SK-N-SH (cell line): ENCODE data around the gene FHOD3. TPM values are rescaled to one million over a fixed set of nuclear protein-coding genes. Genes with fewer than 3 reads are reported as not detected.

Source experiments
- CTCF ChIA-PET: fragments of 300-600, 350-600 bp; formaldehyde crosslinking; extraction: SDS; loops from one replicate; lab custom pipeline; 2021; lab: Yijun Ruan, JAX
- POLR2A ChIA-PET: fragments of 350-600 bp; sonication (Branson Sonifier 250); formaldehyde crosslinking; extraction: SDS; loops from one replicate; lab custom pipeline; 2020; ENCODE audit warnings: antibody characterized with exemption, inconsistent platforms; lab: Yijun Ruan, JAX
- DNase-seq: peaks from one replicate; pipeline ENCODE4 v3.0.0; 2012
- H2AFZ ChIP-seq: fragments of 200-600 bp; sonication (generic); 2 replicates; pipeline ENCODE4 v1.8.1; 2016; ENCODE audit warnings: antibody characterized with exemption, mild to moderate bottlenecking, low read depth
- H3F3A ChIP-seq: fragments of 200-600 bp; sonication (generic); replicated peaks from 2 replicates; pipeline ENCODE3; 2016; ENCODE audit warnings: antibody characterized with exemption, mild to moderate bottlenecking; ENCODE audit not compliant: insufficient read depth
- H3K27ac ChIP-seq, 2 experiments: fragments of 200-500 bp in 1 of 2; fragments of 200-600 bp in 1 of 2; sonication (Bioruptor generic) in 1 of 2; sonication (generic), shearing (Covaris generic) in 1 of 2; 2 replicates each; pipeline versions ENCODE4 v1.5.1 to v1.6.1; 2014 to 2016; ENCODE audit warnings: low read depth in 2 of 2, inconsistent platforms in 1 of 2, low read length in 1 of 2, mild to moderate bottlenecking in 1 of 2, mixed read lengths in 1 of 2
- H3K27me3 ChIP-seq: fragments of 200-600 bp; sonication (generic), shearing (Covaris generic); 2 replicates; pipeline ENCODE4 v1.6.1; 2016; ENCODE audit warnings: mixed run types; ENCODE audit not compliant: insufficient read depth
- H3K36me3 ChIP-seq, 2 experiments: fragments of 200-500 bp in 1 of 2; fragments of 200-600 bp in 1 of 2; sonication (Bioruptor generic) in 1 of 2; sonication (generic) in 1 of 2; replicated peaks in 1 of 2; 2 replicates each; pipeline versions ENCODE3 to v1.5.1; 2014 to 2016; ENCODE audit warnings: low read length in 1 of 2, mild to moderate bottlenecking in 1 of 2; ENCODE audit not compliant: insufficient read depth in 2 of 2, control insufficient read depth in 1 of 2
- H3K4me1 ChIP-seq, 2 experiments: fragments of 200-500 bp in 1 of 2; fragments of 200-600 bp in 1 of 2; sonication (Bioruptor generic) in 1 of 2; sonication (generic), shearing (Covaris generic) in 1 of 2; 2 replicates each; pipeline versions ENCODE4 v1.5.1 to v1.6.1; 2014 to 2016; ENCODE audit warnings: low read depth in 1 of 2, low read length in 1 of 2, mixed run types in 1 of 2; ENCODE audit not compliant: insufficient read depth in 2 of 2, control insufficient read depth in 1 of 2
- H3K4me2 ChIP-seq: fragments of 200-600 bp; sonication (generic), shearing (Covaris generic); 2 replicates; pipeline ENCODE4 v1.6.1; 2017; ENCODE audit warnings: mixed run types
- H3K4me3 ChIP-seq, 2 experiments: fragments of 200-500 bp in 1 of 2; fragments of 200-600 bp in 1 of 2; sonication (Bioruptor generic) in 1 of 2; sonication (generic), shearing (Covaris generic) in 1 of 2; 2 replicates each; pipeline versions ENCODE4 v1.5.1 to v1.8.1; 2014 to 2016; ENCODE audit warnings: low read depth in 2 of 2, inconsistent platforms in 1 of 2, low read length in 1 of 2, mild to moderate bottlenecking in 1 of 2, mixed read lengths in 1 of 2, moderate library complexity in 1 of 2
- H3K79me2 ChIP-seq: fragments of 200-600 bp; sonication (generic); 2 replicates; pipeline ENCODE4 v1.8.1; 2017; ENCODE audit warnings: mild to moderate bottlenecking; ENCODE audit not compliant: insufficient read depth
- H3K9ac ChIP-seq: fragments of 200-600 bp; sonication (generic); 2 replicates; pipeline ENCODE4 v1.6.1; 2017; ENCODE audit warnings: mixed run types
- H3K9me2 ChIP-seq: fragments of 200-600 bp; sonication (generic); 2 replicates; pipeline ENCODE4 v1.6.1; 2017; ENCODE audit warnings: mixed run types
- H3K9me3 ChIP-seq: fragments of 200-600 bp; sonication (generic); 2 replicates; pipeline ENCODE4 v1.6.1; 2017; ENCODE audit warnings: mixed run types, mild to moderate bottlenecking, moderate library complexity
- H4K20me1 ChIP-seq: fragments of 200-600 bp; sonication (generic); 2 replicates; pipeline ENCODE4 v1.6.1; 2017; ENCODE audit warnings: mild to moderate bottlenecking, mixed run types; ENCODE audit not compliant: insufficient read depth
- EP300 ChIP-seq, 2 experiments: IDR thresholded peaks; 2 replicates each; pipeline versions ENCODE4 v1.4.0 to v1.6.1; 2012; ENCODE audit warnings: borderline replicate concordance in 1 of 2, low read depth in 1 of 2, low read length in 1 of 2
- EZH2phosphoT487 ChIP-seq: fragments of 200-600 bp; sonication (generic); IDR thresholded peaks from 2 replicates; pipeline ENCODE4 v1.6.1; 2017; ENCODE audit warnings: low read depth, mixed run types, mild to moderate bottlenecking, antibody characterized with exemption, moderate library complexity, borderline replicate concordance
- FOXJ3 ChIP-seq: sonication (generic); formaldehyde crosslinking; IDR thresholded peaks from 2 replicates; pipeline ENCODE4 v1.5.1; 2020; ENCODE audit warnings: mild to moderate bottlenecking, missing genetic modification reagents
- GABPA ChIP-seq: IDR thresholded peaks from 2 replicates; pipeline ENCODE4 v1.4.0; 2012; ENCODE audit warnings: low read depth, mild to moderate bottlenecking
- IRF3 ChIP-seq: fragments of 150-350 bp; IDR thresholded peaks from 2 replicates; pipeline ENCODE4 v1.6.1; 2016; ENCODE audit warnings: mild to moderate bottlenecking, low read depth, low read length
- JUND ChIP-seq: IDR thresholded peaks from 2 replicates; pipeline ENCODE4 v1.4.0; 2012
- MAX ChIP-seq: IDR thresholded peaks from 2 replicates; pipeline ENCODE4 v1.4.0; 2012; ENCODE audit warnings: low read depth
- NFIC ChIP-seq: IDR thresholded peaks from 2 replicates; pipeline ENCODE4 v1.4.0; 2012; ENCODE audit warnings: borderline replicate concordance
- NRF1 ChIP-seq: IDR thresholded peaks from 2 replicates; pipeline ENCODE4 v1.6.1; 2012; ENCODE audit warnings: low read depth, mild to moderate bottlenecking, low read length
- PBX3 ChIP-seq: IDR thresholded peaks from 2 replicates; pipeline ENCODE4; 2012
- RCOR1 ChIP-seq: fragments of 150-350 bp; IDR thresholded peaks from 2 replicates; pipeline ENCODE4 v1.6.1; 2017; ENCODE audit warnings: antibody characterized with exemption, low read length
- SIN3A ChIP-seq: IDR thresholded peaks from 2 replicates; pipeline ENCODE4 v1.6.1; 2012; ENCODE audit warnings: low read depth, mild to moderate bottlenecking, low read length, moderate library complexity, borderline replicate concordance
- TCF12 ChIP-seq: IDR thresholded peaks from 2 replicates; pipeline ENCODE4 v1.4.0; 2012
- USF1 ChIP-seq: IDR thresholded peaks from 2 replicates; pipeline ENCODE4 v1.4.0; 2012; ENCODE audit warnings: low read depth, borderline replicate concordance
- WGBS: methylation state at CpG from one replicate; pipeline ENCODE4 v1.1.6; 2017; ENCODE audit warnings: low lambda C conversion rate; 5-methylcytosine and 5-hydroxymethylcytosine counted together
- polyA plus RNA-seq, 3 experiments: library from polyadenylated mRNA; depleted of rRNA; stranded (reverse); fragments of >200 nt; gene quantifications; 2 replicates each; pipeline ENCODE4 v1.2.3, GENCODE V29; 2012

The FHOD3 gene
- polyA plus RNA-seq, 1 of the 3 experiments (the other 2 are of a cell fraction) = 10.9 TPM

- Histone ChIP-seq H3K27me3 (no peaks in the 10 kb centered on the region), H4K20me1 (no peaks in the 10 kb centered on the region), H3K4me2 (no peak overlapping the region), H3F3A (no peaks in the 10 kb centered on the region), H3K79me2 (no peaks in the 10 kb centered on the region), H3K36me3 (no peaks in the 10 kb centered on the region), H2AFZ (no peak overlapping the region), H3K27ac (no peak overlapping the region), H3K4me3 (no peak overlapping the region), H3K9me2 (no peaks in the 10 kb centered on the region), H3K4me1 (peaks cover 0 to 9% of the 10 kb centered on the region in 2 experiments; a peak in 2 of 4 replicates), H3K9me3 (no peaks in the 10 kb centered on the region), H3K9ac (no peak overlapping the region)
- no peak for DNase-seq
- CTCF ChIA-PET = interaction anchor here (1.0 kb wide), 1 partner anchor 123 kb away, joined by 3 read pairs; no protein-coding TSS in a partner anchor
- POLR2A ChIA-PET = no interaction called here
- 84% methylated on average over 7 of the region's 7 CpGs for WGBS
- TF ChIP-seq JUND (peak; percentile 20; the same call in 1 of the 2 replicates), NFIC (0 out of 2 replicates have a peak, but pooled peaks have one; percentile 21), FOXJ3 (CRISPR knock-in tag) (no peak), RCOR1 (no peak), MAX (no peak), USF1 (no peak), PBX3 (peak; percentile 80), NRF1 (no peak), TCF12 (peak; percentile 26; the same call in 1 of the 2 replicates)
Observed at GRCh38 chr18:36634573-36635216, 337.2 kb downstream of the FHOD3 start.

- H2AFZ ChIP-seq = no peak overlapping the region
- TF ChIP-seq GABPA = no peak
- no peak for TF ChIP-seq IRF3
- TF ChIP-seq EZH2phosphoT487 = no peak
- no peak for TF ChIP-seq EP300 (IDR thresholded peaks at IDR 0.05; ENCODE audit: borderline replicate concordance in 1 of 2, low read depth in 1 of 2, low read length in 1 of 2)
- TF ChIP-seq PBX3 = no peak
- TF ChIP-seq SIN3A = no peak
- no peaks in the 10 kb centered on the region for H3K9me2 ChIP-seq
- H4K20me1 ChIP-seq = no peaks in the 10 kb centered on the region
- H3K9ac ChIP-seq = no peak overlapping the region
- POLR2A ChIA-PET = no interaction called here
- H3K4me1 ChIP-seq = peaks cover 0 to 9% of the 10 kb centered on the region in 2 experiments; a peak in 2 of 4 replicates
- H3K9me3 ChIP-seq = no peaks in the 10 kb centered on the region
- H3K27me3 ChIP-seq = no peaks in the 10 kb centered on the region
- CTCF ChIA-PET = no interaction called here
- no peaks in the 10 kb centered on the region for H3F3A ChIP-seq
- H3K4me2 ChIP-seq = no peak overlapping the region
- H3K4me3 ChIP-seq = no peak overlapping the region
- no peak overlapping the region for H3K27ac ChIP-seq
- DNase-seq = no peak
- 83% methylated on average over 2 of the region's 2 CpGs for WGBS
- no peaks in the 10 kb centered on the region for H3K36me3 ChIP-seq
- no peaks in the 10 kb centered on the region for H3K79me2 ChIP-seq
Observed at GRCh38 chr18:36635414-36636096, 338.0 kb downstream of the FHOD3 start.
